Cortex of kidney (tissue), 1 donor: Measurements from ENCODE around the gene SPTAN1.
"Not testable (repeated sequence)": the region's sequence is repeated elsewhere in the genome, so short reads cannot be mapped to it uniquely, and the experiment has no call there.

Experiments used
- DNase-seq: peaks from one replicate; lab custom pipeline; 2025; lab: John Stamatoyannopoulos, UW

Gene SPTAN1

DNA sequence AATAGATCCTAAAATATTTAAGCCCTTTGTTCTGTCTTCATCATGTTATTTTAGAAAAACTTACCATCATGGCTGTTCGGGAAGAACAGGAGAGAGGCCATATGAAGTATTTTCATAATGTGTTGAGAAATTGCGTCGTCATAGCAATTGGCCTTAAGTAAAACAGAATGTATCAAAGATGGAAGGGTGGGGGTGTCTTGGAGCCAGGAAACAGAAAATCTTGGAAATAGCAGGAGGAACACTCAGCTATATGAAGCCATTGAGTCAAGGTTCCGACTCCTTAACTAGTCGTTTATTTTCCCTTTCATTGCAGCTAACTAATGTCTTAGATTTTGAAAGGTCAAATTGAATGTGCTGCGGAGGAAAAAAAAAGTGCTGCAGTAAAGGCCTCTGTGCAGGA lies 1.3 kb downstream of the SPTAN1 start:
- no peak for DNase-seq

DNA sequence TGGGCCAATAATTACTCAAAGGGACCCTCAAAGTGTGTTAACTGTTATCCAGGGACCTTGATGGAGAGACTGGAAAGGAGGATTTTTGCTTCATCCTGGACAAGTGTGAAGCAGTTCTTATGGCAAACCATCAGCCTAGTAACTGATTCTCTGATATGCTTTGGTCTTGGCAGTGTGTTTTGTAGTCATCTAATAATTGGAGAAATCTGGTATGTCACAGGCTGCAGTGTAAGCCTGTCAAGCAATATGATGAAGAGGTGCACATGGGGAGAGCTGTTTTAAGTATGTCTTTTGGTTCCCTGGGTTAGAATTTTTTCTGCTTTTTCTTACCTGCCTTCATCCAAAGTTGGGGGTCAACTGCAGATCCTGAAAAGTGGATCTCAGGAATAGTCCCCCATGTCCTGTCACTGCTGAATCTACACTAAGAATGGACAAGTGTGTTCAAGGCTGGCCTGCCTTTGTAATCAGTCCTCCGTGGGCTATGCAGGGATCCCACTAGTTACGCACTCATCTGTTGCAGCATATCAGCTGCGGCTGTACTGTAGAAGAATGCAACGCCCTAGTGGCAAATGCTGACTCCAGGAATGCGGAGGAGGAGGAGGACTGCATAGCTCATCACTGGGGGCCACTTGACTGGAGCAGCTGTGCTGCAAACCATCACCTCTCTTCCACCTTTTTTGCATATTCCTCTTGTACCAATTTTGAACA lies 1.9 kb downstream of the SPTAN1 start:
- DNase-seq, result no peak

DNA sequence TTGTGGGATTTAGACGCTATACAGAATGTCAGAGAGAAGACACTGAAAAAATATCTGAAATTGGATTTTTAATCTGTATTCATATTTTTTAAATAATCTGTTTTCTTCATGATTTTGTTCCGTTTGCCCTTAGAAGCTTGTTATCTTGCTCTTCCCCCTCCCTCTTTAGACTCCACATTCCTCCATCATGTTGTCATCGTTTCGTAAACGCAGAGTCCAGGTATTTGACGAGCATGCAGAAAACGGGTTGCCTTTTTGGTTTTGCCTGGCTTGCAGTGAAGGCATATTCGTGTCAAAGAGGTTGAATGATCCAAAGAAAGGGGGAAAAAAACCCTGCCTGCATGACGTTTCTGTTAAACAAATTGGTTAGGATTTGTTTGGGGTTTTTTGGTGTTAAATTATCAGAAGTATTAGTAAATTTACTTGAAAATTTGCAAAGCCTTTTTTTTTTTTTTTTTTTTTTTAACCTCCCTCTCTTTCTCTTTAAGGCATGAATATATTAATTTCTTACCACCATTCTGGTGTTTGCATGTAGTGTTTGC lies 2.9 kb downstream of the SPTAN1 start:
- DNase-seq, result no peak

DNA sequence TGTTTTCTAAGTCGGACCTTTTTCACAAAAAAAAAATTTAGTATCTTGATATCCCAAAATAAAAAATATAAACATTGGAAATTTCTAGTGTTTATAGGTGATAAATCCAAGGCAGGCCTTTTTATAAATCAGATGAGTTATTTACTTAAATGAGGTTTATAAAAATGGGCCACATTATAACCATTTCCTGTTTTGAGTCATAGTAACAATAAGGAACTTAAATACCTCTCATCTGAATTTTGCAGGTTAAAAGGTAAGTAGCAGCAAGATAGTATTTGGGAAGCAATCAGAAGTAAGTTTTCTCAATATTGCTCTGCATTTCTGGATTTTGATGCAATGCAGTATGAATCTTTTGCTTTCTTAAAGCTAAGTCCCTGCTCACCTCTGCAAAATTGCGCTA lies 3.9 kb downstream of the SPTAN1 start:
- DNase-seq, result no peak

DNA sequence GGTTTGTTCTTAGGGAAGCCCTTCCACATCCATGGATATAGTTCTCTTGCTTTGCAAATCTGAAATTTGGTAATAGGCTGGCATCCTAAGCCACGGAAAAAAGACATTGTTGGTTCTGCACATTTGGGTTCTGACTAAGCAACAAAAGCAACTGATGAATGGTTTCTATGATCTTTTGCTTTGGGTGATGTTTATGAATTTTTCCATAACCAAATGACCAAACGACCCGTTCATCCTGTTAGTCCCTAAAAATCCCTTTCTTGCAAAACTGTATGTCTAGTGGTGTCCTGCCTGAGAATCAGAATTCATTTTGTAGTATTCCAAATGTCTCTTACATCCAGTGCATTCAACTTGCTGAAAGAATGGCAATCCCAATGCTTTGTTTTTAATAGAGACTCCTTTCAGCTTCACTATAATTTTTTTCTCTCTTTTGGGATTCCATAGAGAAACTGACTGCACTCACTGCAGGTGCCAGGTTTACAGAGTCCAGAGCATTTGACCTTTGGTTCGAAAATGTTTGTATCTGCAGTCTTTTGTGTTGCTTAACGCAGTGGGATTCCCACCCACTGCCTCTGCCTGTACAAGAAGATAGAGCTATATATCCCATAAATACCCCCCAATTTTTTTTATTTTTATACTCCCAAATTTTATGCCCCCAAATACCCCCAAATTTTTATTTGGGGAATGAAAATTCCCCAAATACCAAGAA lies 4.7 kb downstream of the SPTAN1 start:
- no peak for DNase-seq

DNA sequence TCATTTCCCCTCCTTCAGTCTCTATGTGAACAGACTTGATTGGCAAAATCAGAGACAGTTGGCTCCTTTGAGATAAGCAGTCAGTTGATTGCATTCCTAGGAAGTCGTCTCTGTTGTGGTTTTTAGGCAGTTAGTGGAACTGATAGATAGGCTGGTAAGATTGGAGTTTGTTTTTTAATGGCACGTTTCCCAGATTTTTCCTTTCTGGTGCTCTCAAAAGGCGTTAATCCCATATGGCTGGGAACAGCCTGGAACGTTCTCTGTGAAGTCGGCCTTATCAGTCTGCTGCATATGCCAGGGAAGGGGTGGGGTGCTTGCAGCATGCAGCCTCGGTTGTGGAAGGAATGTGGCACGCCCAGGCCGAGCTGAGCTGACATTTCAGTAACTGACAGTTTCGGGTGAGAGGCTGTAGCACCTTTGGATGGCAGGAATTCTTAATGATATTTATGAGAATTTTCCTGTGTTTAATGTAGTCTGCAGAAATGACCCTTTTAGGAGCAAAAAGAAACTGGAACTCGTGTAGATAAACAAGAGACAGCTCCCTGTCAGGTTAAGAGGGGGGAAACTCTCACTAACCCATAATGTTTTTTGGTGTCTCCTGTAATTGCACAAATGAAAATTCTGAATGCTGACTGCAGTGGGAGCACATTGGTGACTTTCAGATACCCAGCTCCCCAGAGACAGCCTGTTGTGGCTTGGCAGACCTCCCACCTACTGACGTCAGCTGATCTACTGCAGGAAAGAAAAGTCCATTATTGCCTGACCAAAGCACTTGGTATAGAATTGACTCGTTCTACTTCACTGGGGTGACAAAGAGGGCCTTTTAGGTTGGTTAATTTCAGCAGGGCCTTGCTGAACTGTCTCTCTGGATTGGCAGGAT lies 6.3 kb downstream of the SPTAN1 start:
- DNase-seq, result no peak

DNA sequence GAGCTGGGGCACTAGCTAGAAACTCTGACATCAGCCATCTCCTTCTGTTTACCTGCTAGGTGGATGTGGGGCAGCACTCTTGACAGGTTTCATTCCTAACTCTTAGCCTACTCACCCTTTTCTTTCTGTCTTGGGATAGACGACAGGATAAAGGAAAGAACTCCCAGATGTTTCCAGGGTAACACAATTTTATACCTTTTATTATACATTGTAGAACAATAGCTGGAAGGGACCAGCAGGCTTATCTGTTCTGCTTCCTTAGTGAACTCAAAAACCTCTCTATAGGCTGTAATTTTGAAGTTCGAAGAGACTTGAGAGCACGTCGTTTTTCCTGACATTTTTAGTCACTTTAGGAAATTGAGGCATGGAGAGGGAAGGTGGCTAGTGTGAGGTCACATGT lies 13.2 kb downstream of the SPTAN1 start:
- no peak for DNase-seq

DNA sequence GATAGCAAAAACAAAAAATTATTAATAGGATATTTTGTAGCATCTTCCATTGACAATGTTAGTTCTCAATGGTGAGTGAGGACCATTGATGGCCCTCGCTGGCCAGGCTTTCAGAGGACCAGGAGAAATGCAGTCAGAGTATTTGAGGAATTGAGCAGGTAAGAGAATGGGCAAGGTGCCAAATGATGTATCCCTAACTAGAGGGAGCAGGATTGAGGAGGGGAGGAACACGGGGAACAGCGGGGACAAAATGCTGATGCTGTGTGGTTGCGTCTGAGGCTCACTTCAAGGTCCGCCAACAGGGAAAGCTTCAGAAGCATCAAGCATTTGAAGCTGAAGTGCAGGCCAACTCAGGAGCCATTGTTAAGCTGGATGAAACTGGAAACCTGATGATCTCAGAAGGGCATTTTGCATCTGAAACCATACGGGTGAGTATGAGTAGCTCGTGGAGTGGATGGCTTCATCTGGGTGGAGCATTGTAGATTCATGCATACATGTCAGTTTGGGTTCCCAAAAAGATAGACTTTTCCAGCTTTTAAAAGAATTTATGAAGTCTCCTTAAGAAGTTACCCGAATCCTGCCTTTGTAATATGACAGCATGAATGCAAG lies 16.2 kb downstream of the SPTAN1 start:
- no peak for DNase-seq

DNA sequence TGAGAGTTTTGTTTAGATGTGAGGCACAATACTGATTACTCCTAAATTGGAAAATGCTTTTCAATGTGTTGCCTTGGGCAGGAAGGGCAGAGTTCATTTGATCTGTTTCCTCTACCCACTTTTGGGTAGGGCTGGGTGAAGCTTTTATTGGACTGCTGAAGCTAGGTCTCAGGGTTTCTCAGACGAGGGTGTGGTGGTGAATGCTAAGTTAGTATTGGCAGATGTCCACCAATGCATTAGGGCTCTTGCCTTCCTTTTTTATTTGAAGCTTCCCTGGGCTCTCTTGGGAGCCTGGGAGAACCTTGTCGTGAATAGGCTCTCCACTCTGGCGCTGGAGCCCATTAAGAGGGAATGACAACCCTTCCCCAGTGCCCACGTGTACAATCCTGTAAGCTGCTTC lies 23.1 kb downstream of the SPTAN1 start:
- no peak for DNase-seq

DNA sequence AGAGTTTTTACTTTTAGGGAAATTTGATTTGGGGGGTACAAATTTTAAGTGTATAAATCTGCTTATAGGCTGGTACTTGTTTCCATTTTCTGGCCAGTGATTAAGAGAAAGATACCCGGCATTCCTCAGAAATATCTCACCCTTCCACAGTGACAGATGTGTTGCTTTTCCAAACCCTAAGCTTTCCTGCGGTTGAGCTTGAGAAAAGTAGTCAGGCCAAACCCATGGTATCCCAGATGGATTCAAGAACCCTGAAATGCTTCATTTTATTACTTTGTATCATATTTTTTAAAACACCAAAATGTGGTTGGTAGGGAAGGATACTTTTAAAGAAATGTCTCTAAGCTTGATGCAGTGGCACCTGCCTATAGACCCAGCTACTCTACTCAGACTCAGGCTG lies 23.5 kb downstream of the SPTAN1 start:
- DNase-seq, result no peak

DNA sequence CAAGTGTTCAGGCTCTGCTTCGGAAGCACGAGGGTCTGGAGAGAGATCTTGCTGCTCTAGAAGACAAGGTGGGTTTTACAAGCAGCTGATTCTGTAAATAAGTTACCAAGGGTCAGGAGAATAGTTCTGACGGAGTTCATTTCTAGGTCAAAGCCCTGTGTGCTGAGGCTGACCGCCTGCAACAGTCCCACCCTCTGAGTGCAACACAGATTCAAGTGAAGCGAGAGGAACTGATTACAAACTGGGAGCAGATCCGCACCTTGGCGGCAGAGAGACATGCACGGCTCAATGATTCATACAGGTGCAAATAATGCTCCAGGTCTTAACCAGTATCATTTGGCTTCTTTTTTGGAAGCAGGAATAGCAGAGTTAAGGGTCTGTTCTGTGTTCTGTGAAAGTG lies 24.8 kb downstream of the SPTAN1 start:
- no peak for DNase-seq

DNA sequence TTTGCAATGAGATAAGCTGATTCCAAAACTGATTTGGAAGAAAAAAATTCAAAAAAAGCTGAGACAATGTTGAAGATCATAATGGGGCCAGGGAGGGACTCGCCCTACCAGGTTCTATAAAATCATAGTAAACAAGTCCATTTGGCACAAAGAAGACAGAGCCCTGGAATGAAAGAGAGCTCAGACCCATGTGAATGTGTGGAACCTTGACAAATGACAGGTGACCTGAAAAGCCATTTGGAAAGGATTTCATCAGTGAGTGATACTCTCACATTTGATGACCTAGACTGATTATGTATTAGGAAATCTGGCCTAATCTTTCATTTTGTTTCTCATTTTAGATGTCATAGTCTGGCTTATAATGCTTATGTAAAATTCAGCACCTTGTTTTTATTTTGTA lies 26.8 kb downstream of the SPTAN1 start:
- DNase-seq, result no peak

DNA sequence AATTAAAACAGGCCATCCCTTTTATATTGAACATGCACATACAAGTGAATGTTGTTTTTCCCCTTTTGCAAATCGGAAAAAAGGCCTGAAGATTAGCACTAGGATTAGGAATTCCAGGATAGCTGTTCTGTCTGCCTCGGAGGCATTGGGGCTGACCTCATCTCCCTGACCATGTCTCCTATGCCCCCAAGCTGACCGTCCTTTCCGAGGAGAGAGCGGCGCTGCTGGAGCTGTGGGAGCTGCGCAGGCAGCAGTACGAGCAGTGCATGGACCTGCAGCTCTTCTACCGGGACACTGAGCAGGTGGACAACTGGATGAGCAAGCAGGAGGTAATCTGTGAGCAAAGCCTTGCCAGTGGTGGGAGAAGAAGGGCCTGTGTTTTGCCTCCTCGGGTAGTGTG lies 28.3 kb downstream of the SPTAN1 start:
- DNase-seq, result no peak

DNA sequence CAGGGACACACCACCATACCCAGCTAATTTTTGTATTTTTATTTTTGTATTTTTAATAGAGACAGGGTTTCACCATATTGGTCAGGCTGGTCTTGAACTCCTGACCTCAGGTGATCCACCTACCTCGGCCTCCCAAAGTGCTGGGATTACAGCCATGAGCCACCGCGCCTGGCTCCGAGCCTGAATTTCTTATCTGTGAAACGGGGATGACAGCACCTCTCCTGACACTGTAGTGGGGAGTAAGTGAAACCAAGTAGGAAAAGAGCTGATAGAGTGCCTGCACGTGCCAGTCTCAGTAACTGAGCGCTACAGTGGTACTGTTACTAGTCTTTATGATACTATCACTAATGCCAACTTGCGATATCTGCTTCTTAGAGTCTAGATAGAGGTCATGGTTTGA lies 32.8 kb downstream of the SPTAN1 start:
- DNase-seq, result not testable (repeated sequence)

DNA sequence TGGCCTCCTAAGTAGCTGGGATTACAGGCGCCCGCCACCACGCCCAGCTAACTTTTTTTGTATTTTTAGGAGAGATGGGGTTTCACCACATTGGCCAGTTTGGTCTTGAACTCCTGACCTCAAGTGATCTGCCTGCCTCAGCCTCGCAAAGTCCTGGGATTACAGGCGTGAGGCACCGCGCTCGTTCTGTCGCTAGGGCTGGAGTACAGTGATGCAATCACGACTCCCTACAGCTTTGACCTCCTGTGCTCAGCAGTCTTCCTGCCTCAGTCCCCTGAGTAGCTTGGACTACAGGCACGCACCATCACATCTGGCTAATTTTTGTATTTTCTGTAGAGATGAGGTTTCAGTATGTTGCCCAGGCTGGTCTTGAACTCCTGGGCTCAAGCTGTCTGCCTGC lies 34.5 kb downstream of the SPTAN1 start:
- DNase-seq, result not testable (repeated sequence)

DNA sequence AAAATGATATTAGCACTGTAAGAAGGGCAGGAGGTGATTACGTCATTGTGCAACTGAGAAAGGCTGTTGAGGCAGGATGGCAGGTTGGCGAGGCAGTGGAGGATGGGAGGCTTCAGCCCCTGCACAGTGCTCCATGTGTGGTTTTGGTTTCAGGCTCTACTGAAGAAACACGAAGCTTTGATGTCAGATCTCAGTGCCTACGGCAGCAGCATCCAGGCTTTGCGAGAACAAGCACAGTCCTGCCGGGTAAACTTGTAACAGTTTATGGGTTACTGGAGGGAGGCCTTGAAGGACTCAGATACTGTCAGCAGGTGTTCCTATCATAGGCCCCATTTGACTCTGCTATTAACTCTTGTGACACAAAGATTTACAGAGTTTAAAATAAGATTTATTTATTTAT lies 35.1 kb downstream of the SPTAN1 start:
- DNase-seq, result no peak

DNA sequence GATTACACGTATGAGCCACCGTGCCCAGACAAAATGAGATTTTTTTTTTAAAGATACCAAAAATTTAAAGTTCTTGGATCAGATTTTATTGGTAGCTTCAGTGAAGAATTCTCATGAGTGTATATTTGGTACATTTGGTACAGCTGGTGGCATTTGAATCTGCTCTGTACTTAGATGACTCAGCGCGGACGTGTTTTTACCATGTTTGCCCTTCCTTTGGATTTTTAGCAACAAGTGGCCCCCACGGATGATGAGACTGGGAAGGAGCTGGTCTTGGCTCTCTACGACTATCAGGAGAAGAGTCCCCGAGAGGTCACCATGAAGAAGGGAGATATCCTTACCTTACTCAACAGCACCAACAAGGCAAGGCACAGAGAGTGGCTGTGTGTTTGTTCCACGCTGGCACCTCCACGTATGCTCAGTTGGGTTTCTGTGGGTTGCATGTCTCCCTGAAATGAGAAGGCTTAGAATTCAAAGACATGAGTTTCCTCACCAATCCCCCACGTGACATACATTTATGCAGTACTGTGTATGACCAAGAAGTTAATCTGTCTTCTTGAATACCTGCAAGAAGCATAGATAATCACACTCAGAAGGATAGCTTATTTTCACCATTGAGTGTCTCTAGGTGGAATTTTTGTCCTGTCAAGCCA lies 36.3 kb downstream of the SPTAN1 start:
- no peak for DNase-seq

DNA sequence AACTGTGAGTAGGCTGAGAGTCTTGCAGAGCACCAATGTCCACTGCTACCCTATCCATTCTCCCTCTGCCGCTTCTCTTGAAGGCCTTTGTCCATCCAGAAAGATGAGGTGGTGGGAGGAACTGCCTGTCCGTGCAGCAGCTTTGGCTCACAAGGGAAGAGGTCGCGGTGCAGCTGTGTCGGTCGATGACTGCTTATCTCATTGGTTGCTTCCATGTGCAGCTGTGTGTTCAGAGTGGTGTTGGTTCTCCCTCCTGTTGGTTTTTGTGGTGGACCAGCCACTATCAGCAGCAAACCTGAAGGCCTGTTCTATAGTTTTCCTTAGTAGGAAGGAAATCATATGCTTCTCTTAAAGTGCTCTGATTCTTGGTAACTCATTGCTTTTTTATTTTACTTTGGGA lies 40.7 kb downstream of the SPTAN1 start:
- DNase-seq, result no peak

DNA sequence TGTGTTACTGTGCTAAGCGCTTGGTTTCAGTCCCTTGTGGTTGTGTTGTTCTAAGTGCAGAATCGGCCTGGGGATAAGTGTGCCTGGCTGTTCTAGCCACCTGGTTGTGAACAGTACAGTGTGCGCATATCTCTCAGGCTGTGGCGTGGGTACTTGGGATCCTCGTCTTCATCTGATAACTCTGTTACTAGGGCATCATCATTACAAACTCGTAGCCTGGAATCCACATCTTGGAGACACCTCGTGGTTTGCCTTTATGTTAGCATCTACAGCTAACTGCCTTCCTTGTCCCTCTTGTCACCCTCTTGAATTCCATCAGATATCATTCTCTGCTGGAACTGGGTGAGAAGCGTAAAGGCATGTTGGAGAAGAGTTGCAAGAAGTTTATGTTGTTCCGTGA lies 41.5 kb downstream of the SPTAN1 start:
- no peak for DNase-seq

DNA sequence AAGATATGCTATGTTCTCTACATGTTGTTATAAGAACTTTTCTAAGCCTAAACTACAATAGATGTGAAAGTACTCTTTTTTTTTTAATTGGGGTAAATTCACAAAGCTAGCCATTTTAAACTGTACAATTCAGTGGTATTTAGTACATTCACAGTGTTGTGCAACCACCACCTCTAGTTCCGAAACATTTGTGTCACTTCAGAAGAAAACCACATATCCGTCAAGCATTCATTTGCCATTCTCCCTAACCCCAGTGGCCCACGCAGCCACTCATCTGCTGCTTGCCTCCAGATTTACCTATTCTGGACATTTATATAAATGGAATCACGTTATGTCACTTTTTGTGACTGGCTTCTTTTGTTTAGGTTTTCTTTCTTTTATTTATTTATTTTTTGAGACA lies 43.1 kb downstream of the SPTAN1 start:
- no peak for DNase-seq

DNA sequence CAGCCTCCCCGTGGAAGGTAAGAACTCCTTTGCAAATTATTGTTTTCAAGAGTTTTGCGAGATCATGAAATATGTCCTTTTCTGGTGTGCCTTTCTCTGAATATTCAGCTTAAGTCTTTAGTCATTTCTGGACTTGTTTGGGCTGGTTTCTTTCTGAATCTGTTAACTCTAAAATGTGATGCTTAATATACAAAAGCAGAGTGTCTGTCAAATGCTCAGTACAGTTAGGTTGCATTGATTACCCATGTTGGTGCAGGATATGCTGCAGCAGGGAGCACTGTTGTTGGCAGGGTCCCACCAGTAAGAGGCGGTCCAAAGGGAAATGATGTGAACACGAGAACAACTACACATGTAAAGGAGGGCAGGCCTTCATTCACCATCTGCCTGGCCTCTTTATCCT lies 47.7 kb downstream of the SPTAN1 start:
- DNase-seq, result no peak

DNA sequence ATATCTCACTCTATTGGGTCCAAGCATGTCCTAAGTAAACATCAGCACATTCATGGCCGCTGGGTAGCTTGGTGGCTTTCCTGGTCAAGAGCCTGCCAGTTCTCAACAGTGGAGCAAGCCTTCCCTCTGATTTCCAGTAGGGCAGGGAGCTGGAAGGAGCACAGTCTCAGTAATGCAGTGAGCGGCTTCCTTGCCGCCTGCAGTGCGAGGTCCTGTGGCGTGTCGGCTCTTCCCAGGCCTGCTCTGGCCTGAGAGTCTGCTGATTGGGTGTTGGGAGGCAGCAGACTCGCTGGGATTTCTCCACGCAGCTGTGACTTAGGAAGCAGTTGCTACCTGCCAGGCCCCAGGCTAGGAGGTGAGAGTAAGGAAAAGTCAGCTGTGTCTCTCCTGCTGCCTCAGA lies 51.3 kb downstream of the SPTAN1 start:
- DNase-seq, result no peak
